GM19240 (cell line): ENCODE data around the gene LUC7L2.
"Not testable (repeated sequence)": the region's sequence is repeated elsewhere in the genome, so short reads cannot be mapped to it uniquely, and the experiment has no call there.

Experiments
- DNase-seq: peaks from one replicate; pipeline ENCODE4 v3.0.0; 2011; ENCODE audit warnings: low spot score; ENCODE audit not compliant: insufficient read length

LUC7L2 gene

DNA sequence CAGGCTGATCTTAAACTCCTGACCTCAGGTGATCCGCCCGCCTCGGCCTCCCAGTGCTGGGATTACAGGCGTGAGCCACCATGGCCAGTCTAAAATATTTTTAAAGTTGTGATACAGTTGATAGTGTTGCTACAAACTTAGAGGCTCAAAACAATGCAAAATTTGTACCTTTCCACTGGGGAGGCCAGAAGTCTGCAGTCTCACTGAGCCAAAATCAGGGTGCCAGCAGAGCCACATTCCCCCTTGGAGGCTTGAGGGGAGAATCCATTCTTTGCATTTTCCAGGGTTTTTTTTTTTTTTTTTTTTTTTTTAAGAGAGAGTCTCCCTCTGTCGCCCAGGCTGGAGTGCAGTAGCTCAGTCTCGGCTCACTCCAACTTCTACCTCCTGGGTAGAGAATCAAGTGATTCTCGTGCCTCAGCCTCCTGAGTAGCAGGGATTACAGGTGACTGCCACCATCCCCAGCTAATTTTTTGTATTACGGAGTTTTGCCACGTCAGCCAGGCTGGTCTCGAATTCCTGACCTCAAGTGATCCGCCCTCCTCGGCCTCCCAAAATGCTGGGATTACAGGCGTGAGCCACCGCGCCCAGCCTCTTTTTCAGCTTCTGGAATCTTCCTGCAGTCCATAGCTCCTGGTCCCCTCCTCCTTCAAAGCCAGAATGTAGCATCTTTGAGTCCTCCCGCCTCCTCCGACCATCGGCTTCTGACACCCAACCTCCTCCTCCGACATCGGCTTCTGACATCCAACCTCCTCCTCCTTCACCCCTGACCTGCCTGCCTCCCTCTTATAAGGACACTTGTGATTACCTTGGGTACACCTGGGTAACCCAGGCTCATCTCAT lies 86.6 kb downstream of the LUC7L2 start:
- DNase-seq = no peak

DNA sequence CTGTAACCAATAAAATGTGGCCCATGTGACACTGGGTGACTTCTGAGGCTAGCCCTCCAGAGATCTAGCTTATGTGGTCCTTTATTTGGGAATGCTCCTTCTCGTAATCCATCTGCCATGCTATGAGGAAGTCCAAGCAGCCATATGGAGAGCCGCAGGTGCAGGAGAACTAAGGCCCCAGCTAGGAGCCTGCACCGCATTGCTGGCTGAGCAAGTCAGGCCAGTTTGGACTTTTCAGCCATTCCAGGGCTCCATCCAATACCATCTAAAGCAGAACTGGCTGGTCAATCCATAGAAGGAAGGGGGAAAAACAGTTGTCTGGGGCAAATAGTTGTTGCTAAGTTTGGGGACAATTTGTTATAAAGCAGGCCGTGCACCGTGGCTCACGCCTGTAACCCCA lies 91.2 kb downstream of the LUC7L2 start:
- DNase-seq = no peak

DNA sequence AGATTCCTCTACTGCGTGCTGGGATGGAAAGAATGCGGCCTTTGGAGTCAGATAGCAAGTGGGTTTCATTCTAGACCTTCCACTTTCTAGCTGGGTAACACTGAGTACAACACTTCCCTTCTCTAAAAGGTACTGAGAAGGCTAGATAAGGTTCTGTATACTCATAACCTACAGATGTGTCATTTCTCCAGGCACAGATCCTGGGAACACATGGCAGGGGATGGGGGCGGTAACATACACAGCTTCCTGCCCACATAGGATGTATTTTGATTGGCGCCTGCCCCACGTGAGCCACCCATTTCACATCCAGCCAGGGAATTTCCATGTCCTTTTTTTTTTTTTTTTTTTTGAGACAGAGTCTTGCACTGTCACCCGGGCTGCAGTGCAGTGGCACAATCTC lies 91.9 kb downstream of the LUC7L2 start:
- no peak for DNase-seq

DNA sequence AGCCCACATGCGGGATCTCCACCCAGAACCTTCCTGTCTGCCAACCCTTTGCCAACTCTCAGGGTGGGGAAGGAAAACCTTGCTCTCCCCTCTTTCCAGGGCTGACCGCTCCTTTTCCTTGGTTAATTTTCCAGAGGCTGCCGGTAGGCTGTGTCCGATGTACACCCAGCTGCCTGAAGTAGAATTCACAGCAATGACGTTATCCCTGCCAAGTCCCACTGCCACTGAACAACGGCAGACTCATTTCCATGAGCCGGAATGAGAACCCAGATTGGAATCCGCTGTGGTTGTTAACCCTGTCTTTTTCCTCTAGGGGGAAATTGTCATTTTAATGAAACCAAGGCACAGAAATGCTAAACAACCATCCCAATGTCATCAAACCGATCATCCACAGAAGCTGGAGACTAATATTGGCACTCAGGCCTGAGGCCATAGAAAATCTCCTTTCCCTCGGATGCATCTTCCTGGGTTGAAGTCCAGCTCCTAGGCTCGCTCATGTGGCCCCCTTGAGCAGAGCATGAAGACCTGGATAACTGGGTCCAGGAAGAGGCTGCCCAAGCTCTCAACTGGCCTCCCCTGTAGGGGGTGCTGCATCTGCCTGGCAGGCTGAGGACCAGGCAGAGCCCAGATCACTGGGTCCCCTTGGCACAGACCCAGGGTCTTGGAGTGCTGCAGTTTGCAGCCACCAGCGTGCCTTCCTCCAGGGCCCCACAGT lies 93.4 kb downstream of the LUC7L2 start:
- no peak for DNase-seq

DNA sequence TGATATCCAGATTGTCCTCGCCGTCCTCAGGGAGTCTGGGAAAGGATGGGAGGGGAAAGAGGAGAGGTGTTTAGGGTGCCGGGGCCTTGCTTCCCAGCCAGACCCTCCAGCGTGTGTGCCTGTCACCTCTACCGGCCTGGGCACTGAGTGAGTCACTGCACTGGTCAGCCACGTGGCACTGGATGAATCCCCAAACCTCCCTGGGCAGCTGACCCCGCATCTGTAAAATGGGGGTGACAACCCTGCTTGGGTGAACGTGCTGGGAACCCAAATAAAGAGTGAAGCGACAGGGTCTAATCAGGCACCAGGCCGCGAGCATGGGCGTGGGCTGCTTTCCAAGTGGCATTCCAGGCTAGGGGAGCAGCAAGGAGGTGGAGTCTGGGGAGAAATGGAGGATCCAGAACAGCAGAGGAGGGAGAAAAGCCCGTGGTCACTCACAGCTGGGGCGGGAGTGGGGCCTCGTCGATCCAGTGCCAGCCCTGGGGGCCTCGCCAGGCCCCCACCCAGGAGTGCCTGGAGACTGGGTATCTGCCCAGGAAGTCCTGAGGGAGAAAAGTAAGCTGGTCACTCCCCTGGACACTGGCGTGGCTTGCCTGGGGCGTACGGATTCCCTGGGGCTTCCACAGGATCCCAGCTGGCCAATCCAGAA lies 94.1 kb downstream of the LUC7L2 start:
- no peak for DNase-seq

- DNase-seq = no peak
These were observed 96.1 kb downstream of the LUC7L2 start for GRCh38 chr7:139455789-139456188.

DNA sequence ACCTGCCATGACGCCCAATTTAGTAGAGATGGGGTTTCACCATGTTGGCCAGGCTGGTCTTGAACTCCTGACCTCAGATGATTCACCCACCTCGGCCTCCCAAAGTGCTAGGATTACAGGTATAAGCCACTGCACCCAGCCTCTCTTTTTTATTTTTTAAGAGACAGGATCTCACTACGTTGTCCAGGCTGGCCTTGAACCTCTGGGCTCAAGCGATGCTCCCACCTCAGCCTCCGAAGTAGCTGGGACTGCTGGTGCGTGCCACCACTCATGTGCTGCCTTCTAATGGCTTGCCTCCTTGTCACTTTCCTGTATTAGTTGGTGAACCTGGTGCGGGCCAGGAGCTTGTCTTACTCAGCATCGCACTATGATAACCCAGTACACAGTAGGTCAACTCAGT lies 96.8 kb downstream of the LUC7L2 start:
- DNase-seq = no peak

DNA sequence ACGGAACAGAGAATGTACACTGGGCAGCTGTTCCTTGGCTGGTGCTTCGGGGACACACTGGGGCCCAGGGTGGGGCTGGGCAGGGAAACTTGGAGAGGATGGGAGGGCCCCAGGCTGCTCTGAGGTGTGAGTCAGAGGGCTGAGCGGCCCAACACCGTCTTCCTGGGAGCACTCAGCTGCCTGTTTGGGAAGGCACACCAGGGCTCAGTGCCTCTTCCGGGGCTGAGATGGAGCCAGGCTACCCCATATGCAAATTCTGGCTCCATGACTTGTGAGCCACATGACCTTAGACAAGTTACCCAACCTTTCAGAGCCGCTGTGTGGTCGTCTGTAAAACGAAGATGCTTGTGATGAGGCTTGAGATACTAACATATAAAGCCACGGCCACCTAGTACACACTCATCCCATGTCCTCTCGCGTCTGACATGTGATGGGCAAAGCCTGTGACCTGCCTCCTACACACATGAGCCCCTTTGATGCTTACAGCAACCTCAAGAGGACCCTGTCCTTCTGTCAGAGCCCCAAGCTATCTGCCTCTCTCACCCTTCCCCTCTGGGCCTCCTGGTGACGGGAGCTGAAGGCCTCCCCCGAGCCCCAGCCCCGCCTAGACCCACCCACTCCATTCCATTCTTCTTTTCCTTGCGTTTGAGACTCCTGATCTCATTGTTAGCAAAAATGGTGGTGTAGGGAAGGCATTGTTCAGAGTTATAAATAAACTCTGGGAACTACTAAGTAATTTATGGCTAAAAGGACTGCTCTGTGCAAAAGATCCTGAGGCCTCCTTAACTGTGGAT lies 97.7 kb downstream of the LUC7L2 start:
- DNase-seq = no peak

DNA sequence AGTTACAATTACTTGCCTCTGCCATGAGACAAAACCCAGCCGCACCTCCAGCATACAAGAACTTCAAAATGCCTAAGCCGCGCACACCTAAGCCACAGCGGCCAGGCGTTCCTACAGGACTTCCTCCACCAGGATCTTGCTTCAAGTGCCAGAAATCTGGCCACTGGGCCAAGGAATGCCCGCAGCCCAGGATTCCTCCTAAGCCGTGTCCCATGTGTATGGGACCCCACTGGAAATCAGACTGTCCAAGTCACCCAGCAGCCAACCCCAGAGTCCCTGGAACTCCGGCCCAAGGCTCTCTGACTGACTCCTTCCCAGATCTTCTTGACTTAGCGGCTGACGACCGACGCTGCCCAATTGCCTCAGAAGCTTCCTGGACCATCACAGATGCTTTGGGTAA lies 103.7 kb downstream of the LUC7L2 start:
- not testable (repeated sequence) for DNase-seq

- DNase-seq = not testable (repeated sequence)
These were observed 104.8 kb downstream of the LUC7L2 start for GRCh38 chr7:139464511-139464910.

DNA sequence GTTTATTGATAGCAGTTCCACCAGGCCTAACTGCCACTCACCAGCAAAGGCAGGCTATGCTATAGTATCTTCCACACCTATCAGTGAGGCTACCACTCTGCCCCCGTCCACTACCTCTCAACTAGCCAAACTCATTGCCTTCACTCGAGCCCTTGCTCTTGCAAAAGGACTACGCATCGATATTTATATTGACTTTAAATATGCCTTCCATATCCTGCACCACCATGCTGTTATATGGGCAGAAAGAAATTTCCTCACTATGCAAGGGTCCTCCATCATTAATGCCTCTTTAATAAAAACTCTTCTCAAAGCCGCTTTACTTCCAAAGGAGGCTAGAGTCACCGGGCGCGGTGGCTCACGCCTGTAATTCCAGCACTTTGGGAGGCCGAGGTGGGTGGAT lies 105.4 kb downstream of the LUC7L2 start:
- DNase-seq = not testable (repeated sequence)

GRCh38 chr7:139467729-139468128 lies 108.0 kb downstream of the LUC7L2 start:
- DNase-seq = not testable (repeated sequence)

DNA sequence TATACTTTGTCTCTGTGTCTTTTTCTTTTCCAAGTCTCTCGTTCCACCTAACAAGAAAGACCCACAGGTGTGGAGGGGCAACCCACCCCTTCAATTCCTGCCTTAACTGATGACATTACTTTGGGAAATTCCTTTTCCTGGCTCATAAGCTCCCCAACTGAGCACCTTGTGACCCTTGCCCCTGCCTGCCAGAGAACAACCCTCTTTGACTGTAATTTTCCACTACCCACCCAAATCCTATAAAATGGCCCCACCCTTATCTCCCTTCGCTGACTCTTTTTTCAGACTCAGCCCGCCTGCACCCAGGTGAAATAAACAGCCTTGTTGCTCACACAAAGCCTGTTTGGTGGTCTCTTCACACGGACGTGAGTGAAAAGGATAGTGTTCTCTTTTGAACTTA lies 108.6 kb downstream of the LUC7L2 start:
- not testable (repeated sequence) for DNase-seq

- DNase-seq = no peak
These were observed 112.2 kb downstream of the LUC7L2 start for GRCh38 chr7:139471740-139472353.
